ENCODE measurements around the gene GABRB1.

DNA sequence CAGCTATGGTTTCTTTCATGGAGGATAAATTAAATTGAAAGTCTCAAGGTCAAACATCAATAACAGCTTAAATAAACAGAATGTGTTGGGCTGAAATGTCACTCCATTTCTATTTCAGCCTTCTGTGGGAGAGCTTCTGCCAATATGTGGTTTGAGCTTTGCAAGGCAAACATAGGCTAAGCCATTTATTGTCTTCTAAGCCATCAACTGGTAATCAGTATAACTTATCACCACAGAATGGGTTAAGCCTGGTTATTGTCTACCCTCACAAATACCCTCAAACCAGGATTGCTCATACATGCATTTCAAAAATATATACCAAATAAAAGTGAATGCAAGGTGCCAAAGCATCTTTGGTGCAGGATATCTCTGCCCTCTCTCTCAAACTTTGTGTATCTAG lies 52.7 kb downstream of the GABRB1 start:
- TF ChIP-seq, protein P1, sequence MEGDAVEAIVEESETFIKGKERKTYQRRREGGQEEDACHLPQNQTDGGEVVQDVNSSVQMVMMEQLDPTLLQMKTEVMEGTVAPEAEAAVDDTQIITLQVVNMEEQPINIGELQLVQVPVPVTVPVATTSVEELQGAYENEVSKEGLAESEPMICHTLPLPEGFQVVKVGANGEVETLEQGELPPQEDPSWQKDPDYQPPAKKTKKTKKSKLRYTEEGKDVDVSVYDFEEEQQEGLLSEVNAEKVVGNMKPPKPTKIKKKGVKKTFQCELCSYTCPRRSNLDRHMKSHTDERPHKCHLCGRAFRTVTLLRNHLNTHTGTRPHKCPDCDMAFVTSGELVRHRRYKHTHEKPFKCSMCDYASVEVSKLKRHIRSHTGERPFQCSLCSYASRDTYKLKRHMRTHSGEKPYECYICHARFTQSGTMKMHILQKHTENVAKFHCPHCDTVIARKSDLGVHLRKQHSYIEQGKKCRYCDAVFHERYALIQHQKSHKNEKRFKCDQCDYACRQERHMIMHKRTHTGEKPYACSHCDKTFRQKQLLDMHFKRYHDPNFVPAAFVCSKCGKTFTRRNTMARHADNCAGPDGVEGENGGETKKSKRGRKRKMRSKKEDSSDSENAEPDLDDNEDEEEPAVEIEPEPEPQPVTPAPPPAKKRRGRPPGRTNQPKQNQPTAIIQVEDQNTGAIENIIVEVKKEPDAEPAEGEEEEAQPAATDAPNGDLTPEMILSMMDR (tag by site-specific recombination; IDR thresholded peaks at IDR 0.05), result no peak
- TF ChIP-seq ZNF610 (tag by site-specific recombination; IDR thresholded peaks at IDR 0.05; ENCODE audit: borderline replicate concordance), result no peak
- no peak for TF ChIP-seq ZNF585B (tag by site-specific recombination; IDR thresholded peaks at IDR 0.05)
- TF ChIP-seq, protein P2, sequence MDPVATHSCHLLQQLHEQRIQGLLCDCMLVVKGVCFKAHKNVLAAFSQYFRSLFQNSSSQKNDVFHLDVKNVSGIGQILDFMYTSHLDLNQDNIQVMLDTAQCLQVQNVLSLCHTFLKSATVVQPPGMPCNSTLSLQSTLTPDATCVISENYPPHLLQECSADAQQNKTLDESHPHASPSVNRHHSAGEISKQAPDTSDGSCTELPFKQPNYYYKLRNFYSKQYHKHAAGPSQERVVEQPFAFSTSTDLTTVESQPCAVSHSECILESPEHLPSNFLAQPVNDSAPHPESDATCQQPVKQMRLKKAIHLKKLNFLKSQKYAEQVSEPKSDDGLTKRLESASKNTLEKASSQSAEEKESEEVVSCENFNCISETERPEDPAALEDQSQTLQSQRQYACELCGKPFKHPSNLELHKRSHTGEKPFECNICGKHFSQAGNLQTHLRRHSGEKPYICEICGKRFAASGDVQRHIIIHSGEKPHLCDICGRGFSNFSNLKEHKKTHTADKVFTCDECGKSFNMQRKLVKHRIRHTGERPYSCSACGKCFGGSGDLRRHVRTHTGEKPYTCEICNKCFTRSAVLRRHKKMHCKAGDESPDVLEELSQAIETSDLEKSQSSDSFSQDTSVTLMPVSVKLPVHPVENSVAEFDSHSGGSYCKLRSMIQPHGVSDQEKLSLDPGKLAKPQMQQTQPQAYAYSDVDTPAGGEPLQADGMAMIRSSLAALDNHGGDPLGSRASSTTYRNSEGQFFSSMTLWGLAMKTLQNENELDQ (tag by site-specific recombination; IDR thresholded peaks at IDR 0.05; ENCODE audit: low read depth), result no peak
- no peak for TF ChIP-seq ZNF140 (tag by site-specific recombination; IDR thresholded peaks at IDR 0.05)
- TF ChIP-seq YY1 (tag by site-specific recombination; IDR thresholded peaks at IDR 0.05), result no peak
- TF ChIP-seq, protein P3, sequence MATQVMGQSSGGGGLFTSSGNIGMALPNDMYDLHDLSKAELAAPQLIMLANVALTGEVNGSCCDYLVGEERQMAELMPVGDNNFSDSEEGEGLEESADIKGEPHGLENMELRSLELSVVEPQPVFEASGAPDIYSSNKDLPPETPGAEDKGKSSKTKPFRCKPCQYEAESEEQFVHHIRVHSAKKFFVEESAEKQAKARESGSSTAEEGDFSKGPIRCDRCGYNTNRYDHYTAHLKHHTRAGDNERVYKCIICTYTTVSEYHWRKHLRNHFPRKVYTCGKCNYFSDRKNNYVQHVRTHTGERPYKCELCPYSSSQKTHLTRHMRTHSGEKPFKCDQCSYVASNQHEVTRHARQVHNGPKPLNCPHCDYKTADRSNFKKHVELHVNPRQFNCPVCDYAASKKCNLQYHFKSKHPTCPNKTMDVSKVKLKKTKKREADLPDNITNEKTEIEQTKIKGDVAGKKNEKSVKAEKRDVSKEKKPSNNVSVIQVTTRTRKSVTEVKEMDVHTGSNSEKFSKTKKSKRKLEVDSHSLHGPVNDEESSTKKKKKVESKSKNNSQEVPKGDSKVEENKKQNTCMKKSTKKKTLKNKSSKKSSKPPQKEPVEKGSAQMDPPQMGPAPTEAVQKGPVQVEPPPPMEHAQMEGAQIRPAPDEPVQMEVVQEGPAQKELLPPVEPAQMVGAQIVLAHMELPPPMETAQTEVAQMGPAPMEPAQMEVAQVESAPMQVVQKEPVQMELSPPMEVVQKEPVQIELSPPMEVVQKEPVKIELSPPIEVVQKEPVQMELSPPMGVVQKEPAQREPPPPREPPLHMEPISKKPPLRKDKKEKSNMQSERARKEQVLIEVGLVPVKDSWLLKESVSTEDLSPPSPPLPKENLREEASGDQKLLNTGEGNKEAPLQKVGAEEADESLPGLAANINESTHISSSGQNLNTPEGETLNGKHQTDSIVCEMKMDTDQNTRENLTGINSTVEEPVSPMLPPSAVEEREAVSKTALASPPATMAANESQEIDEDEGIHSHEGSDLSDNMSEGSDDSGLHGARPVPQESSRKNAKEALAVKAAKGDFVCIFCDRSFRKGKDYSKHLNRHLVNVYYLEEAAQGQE (tag by site-specific recombination; IDR thresholded peaks at IDR 0.05), result no peak
- no peak for TF ChIP-seq ZNF335 (tag by site-specific recombination; conservative IDR thresholded peaks at IDR 0.05)
